ENCODE data around the gene RALGPS1. TPM values are rescaled to one million over a fixed set of nuclear protein-coding genes. Genes with fewer than 3 reads are reported as not detected.

RALGPS1 gene
- total RNA-seq, 1 experiment from 2014 or later, result 18.6 TPM

- H4K91ac ChIP-seq (ENCODE audit: insufficient read length, low read depth, low read length), result no peak overlapping the region
- H3K27me3 ChIP-seq (ENCODE audit: insufficient read depth, low read length), result no peaks in the 10 kb centered on the region
- H3K9me3 ChIP-seq (ENCODE audit: control insufficient read depth, low read depth, low read length), result no peaks in the 10 kb centered on the region
- H3K4me1 ChIP-seq (ENCODE audit: insufficient read depth, low read length), result no peaks in the 10 kb centered on the region; the same call in 1 of the 2 replicates
- no peak overlapping the region for H4K8ac ChIP-seq (replicated peaks; ENCODE audit: insufficient read length, low read depth, low read length)
- Mint-ChIP-seq H3K4me3 (no peak overlapping the region), H3K36me3 (ENCODE audit: insufficient read depth in 1 of 3, low read depth in 3 of 3) (no peaks in the 10 kb centered on the region; a peak in 2 of 7 replicates), H3K27me3 (ENCODE audit: low read depth) (no peaks in the 10 kb centered on the region), H3K4me1 (peaks cover 16 to 17% of the 10 kb centered on the region in 2 experiments), H3K9me3 (no peaks in the 10 kb centered on the region), H3K27ac (peak overlapping the region in 1 of 3 experiments; percentile 26; a peak in 1 of 7 replicates)
- no peak overlapping the region for H2BK120ac ChIP-seq (ENCODE audit: low read depth, low read length, poor library complexity, severe bottlenecking)
- no peak overlapping the region for H3T11ph ChIP-seq (ENCODE audit: low read length)
- H2AK5ac ChIP-seq (ENCODE audit: insufficient read length, low read length), result no peak overlapping the region
- H3K4ac ChIP-seq (ENCODE audit: low read depth, low read length), result no peak overlapping the region
- H3K56ac ChIP-seq (ENCODE audit: insufficient read length, low read depth, low read length), result no peak overlapping the region
- no peak overlapping the region for H3K9ac ChIP-seq (ENCODE audit: extremely low read depth, insufficient read length, low read length)
- no peaks in the 10 kb centered on the region for H3K79me2 ChIP-seq (ENCODE audit: insufficient read depth, low read length)
- TF ChIP-seq CTCF (conservative IDR thresholded peaks at IDR 0.05), result no peak
- no peaks in the 10 kb centered on the region for H4K20me1 ChIP-seq (ENCODE audit: control insufficient read depth, insufficient read depth, insufficient read length)
- H4K5ac ChIP-seq (ENCODE audit: insufficient read length, low read depth, low read length), result no peak overlapping the region
- no peak overlapping the region for H3K27ac ChIP-seq (ENCODE audit: insufficient read length, low read depth, low read length)
- no peaks in the 10 kb centered on the region for H3K79me1 ChIP-seq (ENCODE audit: insufficient read depth, low read depth, low read length, poor library complexity, severe bottlenecking)
- H2BK12ac ChIP-seq (ENCODE audit: insufficient read length, low read depth, low read length), result no peak overlapping the region
- H2BK20ac ChIP-seq (ENCODE audit: low read depth, low read length, poor library complexity, severe bottlenecking), result no peak overlapping the region
- H3K23ac ChIP-seq (ENCODE audit: insufficient read length, low read depth, low read length), result no peak overlapping the region
- no peak overlapping the region for H3K14ac ChIP-seq (ENCODE audit: insufficient read depth, low read length)
- H2BK5ac ChIP-seq (ENCODE audit: insufficient read length, low read length), result no peak overlapping the region
- H3K18ac ChIP-seq (ENCODE audit: insufficient read length, low read depth, low read length), result no peak overlapping the region
- no peaks in the 10 kb centered on the region for H3K23me2 ChIP-seq (ENCODE audit: insufficient read length, low read depth, low read length, poor library complexity, severe bottlenecking)
- H2AFZ ChIP-seq (ENCODE audit: low read length), result no peak overlapping the region
- no peak overlapping the region for H2BK15ac ChIP-seq (ENCODE audit: low read depth, low read length)
- DNase-seq, result no peak
- no peak overlapping the region for H3K4me2 ChIP-seq (ENCODE audit: insufficient read depth, insufficient read length, low read length)
Measured at GRCh38 chr9:127262602-127263001, 348.0 kb downstream of the RALGPS1 start.

Measured in H9 (cell line).